ENCODE results near the gene CLEC20A.

The CLEC20A gene

DNA sequence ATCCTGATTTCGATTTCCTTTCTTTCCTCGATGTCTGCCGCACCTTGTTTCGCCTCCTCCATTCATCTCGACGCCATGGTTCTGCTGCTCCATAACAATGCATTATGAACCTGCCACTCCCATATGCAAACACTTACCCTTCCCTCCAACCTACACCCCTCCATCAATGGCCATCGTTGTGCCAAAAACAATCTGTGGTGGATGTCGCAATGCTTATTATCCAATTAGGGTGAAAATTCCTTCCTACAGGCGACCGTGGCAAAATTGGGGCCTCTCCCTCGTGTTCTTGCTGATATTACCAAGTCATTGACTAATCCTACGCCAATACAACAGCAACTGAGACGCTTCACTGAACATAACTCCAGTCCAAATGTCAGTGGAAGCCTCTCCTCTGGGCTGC, 40.3 kb downstream of the CLEC20A start:
- no peak for TF ChIP-seq GATA3 (IDR thresholded peaks at IDR 0.05; ENCODE audit: low read depth, low read length)

DNA sequence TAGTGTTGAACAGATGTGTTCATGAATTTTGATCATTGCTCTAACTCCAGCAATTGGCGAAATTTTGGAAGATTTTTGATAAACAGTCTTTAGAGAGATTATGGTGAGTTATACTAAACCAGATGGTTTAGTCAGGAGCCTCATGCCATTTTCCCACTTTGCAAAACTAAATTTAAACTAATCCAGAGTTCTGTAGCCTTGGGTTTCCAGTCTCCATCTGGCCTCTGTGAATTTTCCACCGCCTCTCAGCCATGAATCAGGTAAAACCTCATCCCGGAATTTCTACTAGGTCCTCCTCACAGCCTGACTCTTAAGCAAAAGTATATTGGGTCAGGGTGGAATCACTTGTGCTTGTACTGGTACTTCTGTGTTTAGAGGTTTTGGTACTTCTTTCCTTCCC, 44.8 kb downstream of the CLEC20A start:
- TF ChIP-seq GATA3 (IDR thresholded peaks at IDR 0.05; ENCODE audit: low read depth, low read length) = no peak

DNA sequence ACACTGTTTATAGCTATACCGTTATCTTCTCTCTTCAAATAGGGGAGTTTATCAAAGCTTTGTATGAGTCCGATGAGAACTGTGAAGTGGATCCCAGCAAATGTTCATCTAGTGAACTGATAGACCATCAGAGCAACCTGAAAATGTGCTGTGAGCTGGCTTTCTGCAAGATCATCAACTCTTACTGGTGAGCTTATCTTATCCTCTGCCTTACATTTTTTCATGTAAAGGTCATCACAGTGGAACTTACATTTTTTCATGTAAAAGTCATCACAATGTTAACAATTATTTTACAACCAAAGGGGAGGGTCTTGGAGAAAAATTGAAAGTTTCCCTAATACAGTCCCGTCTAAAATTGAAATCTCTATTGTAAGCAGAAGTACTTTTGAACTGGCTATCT, 45.2 kb downstream of the CLEC20A start:
- no peak for TF ChIP-seq GATA2 (IDR thresholded peaks at IDR 0.05; ENCODE audit: low read depth, low read length)

DNA sequence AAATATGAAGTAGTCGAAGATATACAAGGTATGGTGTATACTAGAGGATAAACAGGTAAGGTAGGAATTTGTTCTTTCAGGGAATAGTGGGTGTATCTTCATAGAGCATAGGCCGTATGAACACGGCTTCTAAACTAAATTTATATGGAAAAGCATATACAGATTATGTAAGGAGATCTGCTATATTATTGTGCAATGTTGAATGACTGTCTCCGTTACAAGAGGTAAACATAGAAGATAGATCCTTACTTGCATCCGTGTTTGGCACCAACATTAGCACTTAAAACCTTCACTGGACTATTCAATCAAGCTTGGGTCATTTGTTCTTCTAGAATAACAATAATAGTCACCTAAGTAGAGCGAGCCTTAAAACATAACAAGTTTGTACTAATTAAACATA, 45.9 kb downstream of the CLEC20A start:
- no peak for TF ChIP-seq GATA3 (IDR thresholded peaks at IDR 0.05; ENCODE audit: low read depth, low read length)
- TF ChIP-seq GATA2 (IDR thresholded peaks at IDR 0.05; ENCODE audit: low read depth, low read length) = no peak

DNA sequence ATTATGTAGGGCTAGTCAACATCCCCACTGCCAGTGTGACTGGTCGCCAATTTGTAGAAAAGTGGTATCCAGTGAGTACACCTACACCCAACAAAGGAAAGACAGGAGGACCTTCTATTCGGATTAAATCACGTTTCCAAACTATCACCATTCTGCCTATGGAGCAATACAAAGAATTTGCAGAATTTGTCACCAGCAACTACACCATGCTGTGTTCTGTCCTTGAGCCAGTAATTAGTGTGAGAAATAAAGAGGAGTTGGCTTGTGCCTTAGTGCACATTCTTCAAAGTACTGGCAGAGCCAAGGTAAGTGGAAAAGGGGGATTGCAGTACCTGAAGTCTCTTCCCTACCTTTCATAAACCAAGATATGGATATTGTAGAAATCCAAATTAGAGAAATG, 53.8 kb downstream of the CLEC20A start:
- TF ChIP-seq GATA2 (IDR thresholded peaks at IDR 0.05; ENCODE audit: low read depth, low read length) (no peak), GATA3 (IDR thresholded peaks at IDR 0.05; ENCODE audit: low read depth, low read length) (no peak)

DNA sequence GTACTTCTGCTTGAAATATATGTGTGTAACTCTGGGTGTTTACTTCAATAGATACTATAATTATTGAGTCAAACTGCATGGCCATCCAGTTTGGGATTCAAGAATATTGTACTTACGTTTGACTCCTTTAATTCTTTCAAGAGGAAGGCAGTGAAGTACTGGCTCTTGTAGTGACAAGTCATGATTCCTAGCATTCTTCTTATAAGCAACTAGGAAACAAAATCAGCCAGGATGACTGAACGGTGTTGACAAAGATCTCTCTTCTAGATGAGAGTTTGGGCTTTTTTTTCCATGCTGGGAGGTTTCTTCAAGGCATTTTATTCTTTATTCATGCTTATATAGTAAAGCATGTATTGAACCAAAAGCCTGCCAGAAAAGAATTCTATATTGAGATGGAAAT, 58.3 kb downstream of the CLEC20A start:
- TF ChIP-seq GATA3 (IDR thresholded peaks at IDR 0.05; ENCODE audit: low read depth, low read length) (no peak), GATA2 (IDR thresholded peaks at IDR 0.05; ENCODE audit: low read depth, low read length) (no peak)

DNA sequence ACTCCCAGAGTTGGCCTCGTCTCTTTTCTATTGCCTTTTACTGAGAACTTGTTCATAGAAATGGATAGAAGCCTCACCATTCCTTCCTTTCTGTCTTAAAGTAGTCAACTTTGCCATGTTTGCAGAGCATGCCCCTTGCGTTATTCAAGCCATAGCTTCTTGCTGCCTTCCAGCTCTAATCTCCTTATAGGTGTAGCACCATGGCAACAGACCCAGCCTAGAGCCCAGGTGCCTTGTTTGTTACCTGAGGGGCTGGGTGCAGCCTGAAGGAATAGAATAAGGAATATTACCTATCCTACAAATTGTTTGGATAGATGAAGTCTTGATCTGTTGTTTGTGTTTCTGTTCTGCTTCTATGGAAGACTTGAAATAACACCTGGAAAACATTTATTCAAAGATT, 59.9 kb downstream of the CLEC20A start:
- TF ChIP-seq GATA2 (IDR thresholded peaks at IDR 0.05; ENCODE audit: low read depth, low read length) = no peak
- TF ChIP-seq GATA3 (IDR thresholded peaks at IDR 0.05; ENCODE audit: low read depth, low read length) = no peak

DNA sequence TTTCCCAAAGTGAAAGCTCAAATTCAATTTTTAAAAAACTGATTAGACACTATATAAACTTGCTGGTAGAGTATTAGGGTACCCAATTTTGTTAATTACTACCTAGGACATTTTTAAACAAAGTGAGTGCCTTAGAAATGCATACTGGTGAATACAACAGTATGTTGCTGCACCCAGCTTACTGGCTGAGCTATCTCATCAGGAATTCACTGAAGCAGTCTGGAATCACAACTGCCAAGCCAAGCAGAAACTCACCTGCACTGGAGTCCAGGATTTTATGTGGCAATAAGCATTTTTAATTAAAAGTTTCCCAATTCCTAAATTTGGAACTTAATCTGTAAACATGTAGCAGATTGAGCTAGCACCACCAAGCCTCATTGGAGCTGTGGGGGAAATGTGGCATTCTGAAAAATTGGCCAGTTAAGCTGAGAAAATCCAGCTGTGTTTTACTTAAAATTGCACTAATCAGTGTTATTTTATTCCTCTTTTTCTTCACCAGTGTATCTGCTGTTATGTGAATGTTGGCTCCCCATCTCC, 61.8 kb downstream of the CLEC20A start:
- TF ChIP-seq GATA2 (IDR thresholded peaks at IDR 0.05; ENCODE audit: low read depth, low read length) = no peak
- no peak for TF ChIP-seq GATA3 (IDR thresholded peaks at IDR 0.05; ENCODE audit: low read depth, low read length)

DNA sequence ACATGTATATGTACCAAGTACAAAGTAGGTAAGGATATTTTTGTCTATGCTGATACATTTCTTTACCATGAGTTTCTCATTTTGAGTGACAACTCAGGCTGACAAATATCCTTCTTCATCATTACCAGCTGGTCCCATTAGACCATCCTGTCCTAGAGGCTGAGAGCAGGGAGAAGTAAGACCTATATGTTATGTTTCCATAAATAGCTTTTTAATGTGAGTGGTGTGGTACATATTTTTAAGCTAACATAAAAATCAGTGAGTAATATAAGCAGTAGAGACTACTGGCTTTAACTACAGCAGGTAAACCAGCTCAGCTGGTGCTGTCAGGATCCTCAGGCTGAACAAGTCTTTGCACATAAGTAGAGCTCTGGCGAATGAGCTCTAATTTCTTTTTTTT, 62.4 kb downstream of the CLEC20A start:
- TF ChIP-seq GATA2 (IDR thresholded peaks at IDR 0.05; ENCODE audit: low read depth, low read length) (no peak), GATA3 (IDR thresholded peaks at IDR 0.05; ENCODE audit: low read depth, low read length) (no peak)

All from SH-SY5Y (cell line).